Measurements from ENCODE around the gene SKAP1.

DNA sequence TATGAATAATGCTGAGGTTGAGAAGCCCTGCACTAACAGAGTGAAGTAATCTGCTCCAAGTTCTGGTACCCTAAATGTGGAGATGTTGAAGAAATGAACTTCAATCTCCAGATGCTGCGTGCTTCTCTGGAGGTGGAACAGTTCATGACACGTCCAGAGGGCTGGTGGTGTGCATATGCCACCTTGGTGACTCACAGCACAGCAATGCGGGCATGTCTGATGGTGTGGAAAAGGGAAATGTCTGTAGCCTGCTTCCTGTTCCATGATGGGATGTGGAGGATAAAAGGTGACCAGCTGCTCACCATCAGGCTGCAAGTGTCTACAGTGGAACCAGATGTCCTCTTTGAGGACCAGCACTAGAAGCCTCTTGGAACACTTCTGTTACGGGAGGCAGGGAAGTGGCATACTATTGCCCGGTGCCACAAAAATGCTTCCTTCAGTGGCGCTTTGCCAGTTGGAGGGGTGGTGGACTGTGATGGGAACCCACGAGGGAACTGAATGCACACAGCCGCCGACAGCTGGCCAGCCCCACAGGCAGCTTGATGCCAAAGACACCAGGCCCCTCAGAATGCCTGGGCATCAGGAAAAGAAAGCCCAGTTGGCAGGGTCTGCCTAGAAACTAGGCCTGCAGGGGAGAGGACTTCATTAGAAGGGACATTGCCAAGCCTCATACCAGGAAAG is 302.5 kb downstream of the SKAP1 start:
- no peak; the same call in 1 of the 2 replicates for TF ChIP-seq POLR2A (IDR thresholded peaks at IDR 0.05; ENCODE audit: low read depth, low read length)
- TF ChIP-seq POLR2AphosphoS5 (IDR thresholded peaks at IDR 0.05; ENCODE audit: low read depth, low read length), result no peak; the same call in none of the 2 replicates

Data from GM12892 (cell line).